GM18907 (cell line): ENCODE measurements around the gene CEP57L1.

Experiments used
- ATAC-seq: cut with Tn5 transposase; IDR thresholded peaks from one replicate; pipeline ENCODE4 v1.9.1; 2021; ENCODE audit warnings: mild to moderate bottlenecking, moderate library complexity; ENCODE audit not compliant: unreplicated experiment

Gene CEP57L1

DNA sequence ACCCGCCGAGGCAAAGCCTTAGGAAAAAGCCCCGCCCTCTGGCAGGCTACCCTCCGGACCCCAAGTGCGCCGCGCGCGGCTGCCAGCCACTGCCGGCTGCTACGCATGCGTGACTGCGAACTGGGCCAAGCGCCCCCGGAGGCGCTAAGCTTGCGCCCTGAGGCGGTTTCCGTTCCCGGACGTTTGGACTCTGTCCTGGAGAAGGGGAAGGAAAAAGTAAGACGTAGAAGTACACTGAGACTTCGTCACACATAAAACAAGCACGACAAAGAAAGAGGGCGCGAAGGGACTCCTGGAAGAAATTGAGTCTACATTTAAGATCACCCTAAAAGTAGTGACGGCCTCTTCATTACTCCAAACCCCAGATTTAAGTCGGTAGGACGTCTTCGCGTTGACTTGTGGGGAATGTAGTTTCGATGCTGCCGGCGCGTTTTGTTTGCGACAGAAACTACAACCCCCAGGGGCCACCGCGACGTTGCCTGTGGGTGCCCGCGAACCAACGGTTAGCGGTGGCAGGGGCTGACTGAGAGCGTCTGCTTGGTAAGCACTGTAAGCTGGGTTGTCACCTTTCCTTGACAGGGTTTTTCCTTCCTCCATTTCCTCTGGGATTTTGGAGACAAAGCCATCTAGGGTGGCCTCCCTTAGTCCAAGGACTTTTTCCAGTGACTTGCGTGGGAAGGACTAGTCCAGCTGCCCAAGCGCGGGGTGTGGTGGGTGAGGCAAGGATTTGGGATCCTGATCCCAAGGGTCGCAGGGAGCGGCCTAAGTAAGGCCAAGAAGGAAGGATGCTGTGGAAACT lies at the start of gene CEP57L1:
Gene CEP57L1 (plus strand): TSS at position 472 of the 799 bp plus-strand sequence. CDS start 49,715 bp downstream, outside the sequence.
- ATAC-seq = peak; percentile 73

DNA sequence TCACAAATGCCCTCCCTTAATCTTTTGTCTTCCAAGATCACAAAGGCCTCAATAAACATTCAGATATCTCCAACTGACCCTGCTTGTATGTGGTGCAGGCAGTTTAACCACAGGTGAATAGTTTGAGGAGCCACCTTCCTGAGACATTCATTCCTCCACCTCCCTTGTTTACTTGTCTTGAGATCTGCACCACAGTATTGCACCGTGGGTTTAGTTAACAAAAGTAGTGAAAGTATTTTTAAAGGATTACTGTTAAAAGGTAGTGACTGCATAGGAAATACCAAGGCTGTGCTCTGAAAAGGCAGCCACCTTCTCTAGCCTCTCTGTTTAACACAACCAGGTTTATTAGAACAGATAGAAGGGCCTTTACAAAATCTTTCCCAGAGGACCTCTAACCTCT lies 47.1 kb upstream of the CEP57L1 start:
- no peak for ATAC-seq

DNA sequence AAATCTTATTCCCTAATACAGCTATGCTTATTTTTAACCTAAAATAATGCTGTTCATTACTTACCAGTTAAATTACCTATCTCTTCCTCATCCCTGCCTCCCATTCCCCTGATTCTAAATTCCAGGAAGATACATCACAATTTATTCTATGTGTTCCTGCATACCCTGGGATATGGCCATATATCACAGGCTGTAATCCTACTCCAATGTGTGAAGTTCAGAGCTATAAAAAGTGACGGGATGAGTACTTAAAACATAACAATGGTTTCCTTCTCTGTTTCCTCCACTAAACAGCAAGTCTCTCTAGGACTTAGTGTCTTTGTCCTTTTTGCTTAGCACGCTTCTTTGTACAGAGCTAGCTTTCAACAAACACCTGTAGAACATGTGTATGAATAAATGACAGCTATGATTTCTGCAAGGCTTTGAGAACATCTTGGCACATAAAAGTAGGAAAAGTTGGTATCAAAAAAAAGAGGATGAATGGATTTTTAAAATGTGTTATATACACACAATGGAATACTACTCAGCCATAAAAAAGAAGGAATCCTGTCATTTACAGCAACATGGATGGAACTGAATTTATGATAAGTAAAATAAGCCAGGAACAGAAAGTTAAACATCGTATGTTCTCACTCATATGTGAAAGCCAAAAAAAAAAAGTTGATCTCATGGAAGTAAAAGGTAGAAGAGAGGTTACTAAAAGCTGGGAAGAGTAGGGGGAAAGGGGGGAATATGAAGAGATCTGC lies 46.5 kb upstream of the CEP57L1 start:
- ATAC-seq = no peak

DNA sequence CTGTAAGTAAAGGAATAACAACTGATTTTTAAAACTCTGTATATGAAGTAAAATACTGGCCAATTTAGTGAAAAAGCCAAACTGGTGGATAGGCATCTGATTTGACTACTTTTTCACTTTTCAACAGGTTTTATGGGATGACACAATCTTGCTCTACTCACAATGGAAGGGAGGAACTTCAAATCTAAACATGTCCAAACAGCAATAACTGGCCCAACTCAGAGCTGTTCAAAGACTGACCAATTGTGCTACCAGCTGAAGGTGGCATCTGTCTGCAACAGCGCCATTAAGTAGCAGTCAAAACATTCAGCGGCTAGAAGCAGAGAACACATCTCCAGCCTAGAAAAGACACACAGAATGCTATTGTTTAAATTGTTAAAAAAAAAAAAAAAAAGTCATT lies 45.3 kb upstream of the CEP57L1 start:
- no peak for ATAC-seq

DNA sequence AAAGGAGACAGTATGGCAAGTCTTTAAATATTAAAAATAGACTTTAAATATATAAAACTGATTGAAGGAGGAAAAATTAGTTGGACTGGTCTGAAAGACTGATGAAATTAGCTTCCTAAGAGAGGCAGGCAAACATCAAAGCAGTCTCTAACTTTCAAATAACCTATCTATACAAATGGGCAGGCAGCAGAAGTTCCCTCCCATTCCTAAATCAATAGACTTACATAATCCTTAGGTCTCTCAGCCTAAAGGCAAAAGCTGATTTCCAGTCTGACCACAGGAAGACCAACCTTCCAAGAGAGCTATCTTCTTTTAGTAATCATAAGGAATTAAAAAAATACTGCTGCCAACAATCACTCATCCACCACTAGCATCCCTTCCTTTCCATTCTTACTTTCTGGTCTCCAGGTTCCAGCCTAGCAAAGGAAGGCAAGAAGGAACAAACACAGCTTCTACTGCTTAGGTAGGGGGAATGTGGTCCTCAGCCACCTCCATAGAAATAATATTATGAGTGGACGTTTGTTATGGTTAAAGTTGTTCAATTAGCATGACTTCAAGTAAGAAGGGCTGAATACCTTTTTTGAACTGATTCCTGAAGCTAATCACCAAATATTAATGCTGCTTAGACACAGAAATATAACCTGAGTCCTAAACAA lies 44.7 kb upstream of the CEP57L1 start:
- no peak for ATAC-seq

DNA sequence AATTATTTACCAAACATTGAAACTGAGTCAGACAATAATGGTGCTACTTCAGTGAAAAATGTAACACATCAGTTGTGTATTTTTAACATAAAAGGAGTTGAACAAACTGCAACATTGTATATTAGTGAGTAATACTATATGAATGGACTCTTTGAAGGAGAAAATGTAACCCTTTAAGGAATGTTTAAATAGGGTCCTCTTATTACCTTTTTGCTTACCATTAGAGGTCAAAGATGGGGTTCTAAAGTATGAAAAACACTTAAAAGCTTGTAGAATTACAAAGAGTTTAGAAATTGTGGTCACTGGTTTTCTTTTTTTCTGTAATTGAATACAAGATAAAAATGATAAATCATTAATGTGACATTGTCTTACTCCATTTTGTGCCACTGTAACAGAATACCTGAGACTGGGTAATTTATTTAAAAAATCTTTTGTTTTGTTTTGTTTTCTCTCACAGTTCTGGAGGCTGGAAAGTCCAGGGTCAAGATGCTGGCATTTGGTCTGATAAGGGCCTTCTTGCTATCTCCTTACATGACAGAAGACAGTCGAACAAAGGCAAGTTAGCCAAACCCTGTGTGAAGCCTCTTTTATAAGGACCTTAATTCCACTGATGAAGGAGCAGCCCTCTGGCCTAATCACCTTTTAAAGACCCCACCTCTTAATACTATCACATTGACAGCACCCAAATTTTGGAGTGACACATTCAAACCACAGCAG lies 43.8 kb upstream of the CEP57L1 start:
- no peak for ATAC-seq

DNA sequence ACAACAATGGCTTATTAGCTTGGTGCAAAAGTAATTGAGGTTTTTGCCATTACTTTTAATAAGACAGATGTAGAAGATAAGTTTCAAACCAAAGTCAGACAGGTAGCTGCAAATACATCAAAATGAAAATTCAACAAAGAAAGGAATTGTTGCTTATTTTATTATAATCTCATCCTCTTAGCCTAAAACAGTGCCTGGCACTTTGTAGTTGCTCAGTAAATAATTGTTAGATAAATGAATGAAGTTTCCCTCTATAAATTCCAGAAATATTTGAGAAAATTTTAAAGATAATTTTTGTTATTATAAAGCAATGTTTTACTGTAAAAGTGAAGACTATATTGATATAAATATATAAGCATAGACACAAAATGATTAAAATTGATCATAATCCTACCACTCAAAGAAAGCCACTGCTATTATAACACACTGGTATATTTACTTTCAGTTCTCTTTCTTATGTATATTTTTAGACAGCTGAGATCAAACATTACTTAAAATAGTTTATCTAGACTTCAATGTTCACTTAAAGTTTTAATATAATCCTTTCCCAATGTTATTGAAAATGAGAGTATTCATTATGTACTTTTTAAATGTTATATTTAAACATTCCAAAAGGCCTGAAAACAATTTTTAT lies 43.2 kb upstream of the CEP57L1 start:
- no peak for ATAC-seq

DNA sequence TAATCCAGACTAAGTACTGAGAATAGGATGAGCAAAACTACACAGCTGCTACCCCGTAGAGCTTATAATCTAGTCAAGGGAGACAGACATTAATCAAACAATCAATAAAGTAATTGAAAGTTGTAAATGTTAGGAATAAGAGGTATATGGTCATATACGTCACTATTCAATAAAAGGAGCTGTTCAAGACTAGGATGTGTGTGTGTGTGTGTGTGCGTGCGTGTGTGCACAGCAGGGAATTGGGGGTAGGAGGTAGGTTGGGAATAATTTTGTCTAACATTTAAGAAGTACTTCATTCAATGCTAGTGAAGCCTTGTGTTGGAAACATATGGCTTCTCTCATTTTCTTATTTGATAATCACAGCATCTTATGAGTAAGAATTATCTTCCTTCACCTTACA lies 42.5 kb upstream of the CEP57L1 start:
- no peak for ATAC-seq

DNA sequence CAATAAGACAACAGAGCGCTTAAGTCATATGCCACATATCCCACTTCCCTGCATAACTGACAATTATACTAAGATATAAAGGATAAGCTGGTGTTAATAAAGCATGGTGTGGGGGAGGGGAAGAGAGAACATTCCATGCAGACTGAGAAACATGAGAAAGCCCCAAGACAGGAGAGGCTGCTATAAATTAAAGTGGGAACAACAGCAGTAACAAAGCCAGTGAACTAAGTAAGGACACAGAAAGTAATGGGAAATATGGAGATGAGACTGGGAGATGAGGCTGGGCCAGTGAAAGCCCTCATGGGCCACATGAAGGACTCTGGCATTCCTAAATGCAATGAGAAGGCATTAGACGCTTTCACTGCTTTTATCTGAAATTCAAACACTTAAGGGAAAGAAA lies 42.0 kb upstream of the CEP57L1 start:
- ATAC-seq = no peak

DNA sequence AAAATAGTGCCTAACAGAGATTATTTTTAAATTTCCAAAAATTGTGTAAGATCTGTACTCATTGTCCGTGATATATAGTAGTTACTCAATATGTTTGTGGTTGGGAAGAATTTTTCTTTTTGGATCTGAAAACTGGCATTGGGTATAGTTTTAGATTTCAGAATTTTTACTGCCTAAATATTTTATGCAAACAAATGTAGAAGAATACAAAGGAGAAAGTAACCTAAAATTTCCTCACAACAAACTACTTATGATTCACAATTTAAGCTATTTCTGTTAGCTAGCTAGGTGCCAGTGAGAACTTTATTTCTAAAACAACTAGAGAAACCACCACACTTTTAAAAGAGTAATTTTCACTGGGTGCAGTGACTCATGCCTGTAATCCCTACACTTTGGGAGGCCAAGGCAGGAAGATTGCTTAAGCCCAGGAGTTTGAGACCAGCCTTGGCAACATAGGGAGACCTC lies 39.5 kb upstream of the CEP57L1 start:
- no peak for ATAC-seq

DNA sequence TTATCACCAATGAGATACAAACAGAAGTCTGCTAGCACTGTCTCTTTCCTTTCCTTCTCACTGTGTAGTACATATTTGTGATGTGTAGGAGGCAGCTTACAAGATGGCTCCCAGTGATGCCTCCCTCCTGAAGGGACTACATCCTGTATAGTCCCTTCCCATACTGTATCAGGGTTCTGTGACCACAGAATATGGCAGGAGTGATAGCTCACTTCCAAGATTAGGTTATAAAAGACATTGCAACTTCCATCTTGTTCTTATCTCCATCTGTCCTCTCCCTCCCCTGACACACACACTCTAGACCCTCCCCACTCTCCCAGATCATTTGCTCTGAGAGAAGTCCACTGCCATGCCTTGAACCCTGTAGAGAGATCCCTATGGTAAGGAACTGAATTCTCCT lies 38.6 kb upstream of the CEP57L1 start:
- no peak for ATAC-seq

DNA sequence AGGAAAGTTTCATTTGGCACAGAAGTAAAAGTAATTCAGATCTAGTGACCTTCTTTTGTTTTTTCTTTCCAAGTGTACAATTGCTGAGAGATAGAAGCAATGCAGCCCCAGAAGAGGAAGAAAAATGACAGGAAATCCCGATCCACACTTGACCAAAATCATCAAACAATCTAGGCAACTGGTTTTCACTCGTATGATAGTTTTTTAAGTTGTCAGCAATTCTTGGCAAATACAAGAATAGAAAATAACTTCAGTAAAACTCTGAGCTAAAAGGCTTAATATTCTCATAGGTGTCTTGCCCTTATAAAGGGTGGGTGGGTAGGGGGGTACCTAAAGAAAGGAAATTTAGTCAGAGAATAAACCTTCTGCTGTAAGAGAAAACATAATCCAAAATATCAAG lies 36.7 kb upstream of the CEP57L1 start:
- no peak for ATAC-seq

DNA sequence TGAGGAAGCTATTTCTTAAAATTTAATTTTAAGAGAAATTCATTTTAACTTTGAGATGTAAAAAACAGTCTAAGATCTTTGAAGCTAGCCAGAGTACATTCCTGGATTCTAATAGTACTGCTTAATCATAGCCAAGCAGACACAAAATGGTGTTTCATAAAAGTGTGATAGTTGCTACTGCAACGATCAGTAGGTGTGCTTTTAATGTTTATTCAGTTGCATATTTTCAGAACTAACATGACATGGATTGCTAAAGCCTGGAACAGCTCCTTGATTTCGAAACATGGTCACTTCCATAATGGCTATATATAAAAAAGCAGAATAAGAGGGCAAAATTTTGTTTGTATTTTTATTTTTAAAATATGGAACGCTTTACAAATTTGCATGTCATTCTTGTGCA lies 36.2 kb upstream of the CEP57L1 start:
- ATAC-seq = no peak

DNA sequence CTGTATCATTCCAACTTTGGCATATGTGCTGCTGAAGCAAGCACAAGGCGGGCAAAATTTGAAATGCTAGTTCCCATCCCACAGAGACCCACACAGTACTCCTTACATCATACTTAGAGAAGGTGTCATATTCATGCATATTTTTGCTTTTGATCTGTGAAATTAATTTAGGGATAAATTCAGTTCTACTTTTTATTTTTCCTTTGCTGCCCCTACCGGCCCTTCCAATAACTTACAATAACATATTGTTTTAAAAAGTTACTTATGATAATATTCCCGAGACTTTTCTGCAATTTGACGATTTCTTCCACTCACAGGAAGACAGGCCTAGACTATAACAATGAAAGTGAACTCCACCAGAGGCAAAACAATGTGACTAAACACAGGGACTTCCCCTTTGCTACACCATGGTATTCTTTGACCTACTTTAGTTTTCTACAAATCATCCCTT lies 35.7 kb upstream of the CEP57L1 start:
- ATAC-seq = no peak

DNA sequence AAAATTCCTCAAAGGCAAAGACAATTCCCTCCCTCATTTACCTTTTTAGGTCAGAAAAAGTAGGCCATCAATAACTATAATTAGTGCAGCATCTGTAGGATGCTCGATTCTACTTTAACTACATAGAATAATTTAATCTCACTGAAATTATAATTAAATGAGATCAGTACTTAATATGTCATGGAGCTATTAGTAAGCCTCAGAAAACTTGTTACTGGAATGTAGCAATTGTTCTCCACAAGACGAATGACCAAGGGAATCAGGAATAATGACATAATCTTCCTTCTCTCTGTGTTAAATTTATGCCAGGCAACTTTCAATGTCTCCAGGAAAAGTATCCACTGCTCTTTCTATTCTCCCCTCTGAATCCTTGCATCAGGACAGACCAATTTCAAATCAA lies 34.7 kb upstream of the CEP57L1 start:
- no peak for ATAC-seq

DNA sequence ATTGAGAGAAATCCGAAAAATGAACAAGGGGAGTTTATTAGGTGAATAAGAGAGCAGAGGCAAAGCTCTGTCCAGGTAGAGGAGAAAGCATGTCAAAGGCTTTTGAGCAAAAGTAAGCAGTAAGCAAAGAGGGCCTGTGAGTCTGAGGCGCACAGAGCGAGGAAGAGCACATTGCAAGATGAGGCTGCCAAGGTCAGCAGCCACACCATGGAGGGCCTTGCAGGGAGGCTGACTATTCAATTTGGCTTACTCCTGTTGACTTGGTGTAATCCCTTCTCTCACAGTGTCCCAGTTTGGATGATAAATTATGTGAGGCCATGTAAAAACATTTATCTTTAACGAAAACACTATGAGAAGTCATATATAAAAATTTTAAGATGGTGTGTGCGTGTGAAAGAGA lies 33.1 kb upstream of the CEP57L1 start:
- ATAC-seq = no peak

DNA sequence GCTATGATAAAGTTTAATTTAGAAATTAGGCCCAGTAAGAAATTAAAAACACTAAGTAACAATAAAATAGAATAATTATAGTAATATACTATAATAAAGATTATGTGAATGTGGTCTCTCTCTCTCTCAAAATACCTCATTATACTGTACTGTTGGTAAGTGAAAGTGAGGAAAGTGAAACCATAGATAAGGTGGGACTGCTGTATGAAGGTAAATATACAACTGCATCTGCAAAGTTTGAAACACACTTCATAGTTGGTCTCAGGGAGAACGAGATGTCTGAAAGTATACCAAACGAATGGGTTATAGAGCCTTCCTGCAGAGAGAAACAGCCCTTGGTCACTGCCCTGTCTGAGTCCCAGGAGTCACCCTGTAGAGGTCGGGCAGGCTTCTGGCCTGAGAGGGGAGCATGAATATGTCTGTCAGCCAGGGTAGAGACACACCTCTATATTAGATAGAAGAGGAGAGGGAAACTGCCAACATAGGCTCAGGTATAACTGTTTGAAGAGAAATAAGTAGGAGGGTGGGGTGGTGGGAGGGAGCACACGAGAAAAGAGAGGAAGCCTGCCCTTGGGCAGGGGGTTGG lies 32.4 kb upstream of the CEP57L1 start:
- no peak for ATAC-seq

DNA sequence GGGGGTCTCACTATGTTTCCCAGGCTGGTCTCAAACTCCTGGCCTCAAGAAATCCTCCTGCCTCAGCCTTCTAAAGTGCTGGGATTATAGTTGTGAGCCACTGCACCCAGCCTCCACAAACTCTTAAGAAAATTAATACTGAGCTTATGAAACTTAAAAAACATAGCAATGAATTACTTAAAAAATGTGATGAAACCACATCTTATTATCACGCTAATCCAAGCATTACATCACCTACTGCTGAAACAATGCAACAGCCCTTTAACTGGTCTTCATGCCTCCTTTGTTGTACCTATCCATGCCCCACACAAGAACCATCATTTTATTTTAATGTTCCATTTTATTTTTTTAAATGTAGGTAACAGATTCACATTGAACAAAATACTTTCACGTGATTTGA lies 25.6 kb upstream of the CEP57L1 start:
- ATAC-seq = no peak

DNA sequence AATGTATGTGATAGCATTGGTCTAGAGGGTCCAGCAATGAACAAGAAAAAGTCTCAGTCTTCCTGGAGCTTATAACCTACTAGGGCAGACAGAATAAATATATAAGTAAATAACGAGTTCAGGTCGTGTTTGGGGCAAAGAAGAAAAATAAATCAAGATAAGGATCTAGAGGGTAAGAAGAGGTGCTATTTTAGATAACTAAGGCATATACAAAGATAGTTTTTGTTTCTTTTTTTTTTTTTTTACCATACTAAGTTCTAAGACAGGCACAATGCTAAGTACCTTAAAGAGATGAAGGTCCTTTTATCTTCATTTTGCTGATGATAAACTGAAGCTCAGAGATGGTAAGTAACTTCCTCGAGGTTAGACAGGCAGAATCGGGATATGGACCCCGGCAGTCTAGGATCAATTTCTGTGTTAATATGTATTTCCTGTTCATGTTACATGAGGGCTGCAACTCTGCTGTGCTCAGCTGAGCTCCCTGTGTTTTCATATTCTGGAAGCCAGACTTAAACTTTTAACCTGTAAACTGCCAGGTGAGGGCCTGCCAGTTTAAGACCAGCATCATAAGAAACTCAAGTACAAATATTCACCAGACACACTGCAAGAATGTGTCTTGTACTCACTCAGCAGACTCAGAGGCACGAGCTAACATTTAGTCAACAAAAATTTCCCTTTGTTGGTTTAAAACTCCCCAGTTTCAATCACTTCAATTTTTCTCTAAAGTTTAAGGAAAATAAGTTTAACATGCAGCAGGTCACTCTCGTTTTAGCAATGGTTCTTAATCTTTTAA lies 24.0 kb upstream of the CEP57L1 start:
- ATAC-seq = no peak
